NCI-H82 treated with DMSO at 0.1 percent for 48 hours (cell line): ENCODE data around the gene HSPA2.
"Not testable (repeated sequence)": the region's sequence is repeated elsewhere in the genome, so short reads cannot be mapped to it uniquely, and the experiment has no call there.

ENCODE experiments used
- DNase-seq: peaks from one replicate; lab custom pipeline; 2025; ENCODE audit not compliant: unreplicated experiment; lab: John Stamatoyannopoulos, UW

HSPA2 gene

DNA sequence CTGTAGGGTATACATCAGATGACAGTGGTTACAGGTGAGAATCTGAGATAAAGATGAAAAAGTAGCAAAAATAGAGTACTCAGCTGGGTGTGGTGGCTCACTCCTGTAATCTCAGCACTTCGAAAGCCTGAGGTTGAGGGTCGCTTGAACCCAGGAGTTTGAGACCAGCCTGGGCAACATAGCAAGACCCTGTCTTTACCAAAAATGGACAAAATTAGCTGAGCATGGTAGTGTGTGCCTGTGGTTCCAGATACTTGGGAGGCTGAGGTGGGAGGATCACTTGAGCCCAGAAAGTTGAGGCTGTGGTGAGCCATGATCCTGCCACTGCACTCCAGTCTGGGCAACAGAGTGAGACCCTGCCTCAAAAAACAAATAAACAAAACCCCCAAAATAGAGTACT is 17.7 kb downstream of the HSPA2 start:
- DNase-seq: not testable (repeated sequence)

DNA sequence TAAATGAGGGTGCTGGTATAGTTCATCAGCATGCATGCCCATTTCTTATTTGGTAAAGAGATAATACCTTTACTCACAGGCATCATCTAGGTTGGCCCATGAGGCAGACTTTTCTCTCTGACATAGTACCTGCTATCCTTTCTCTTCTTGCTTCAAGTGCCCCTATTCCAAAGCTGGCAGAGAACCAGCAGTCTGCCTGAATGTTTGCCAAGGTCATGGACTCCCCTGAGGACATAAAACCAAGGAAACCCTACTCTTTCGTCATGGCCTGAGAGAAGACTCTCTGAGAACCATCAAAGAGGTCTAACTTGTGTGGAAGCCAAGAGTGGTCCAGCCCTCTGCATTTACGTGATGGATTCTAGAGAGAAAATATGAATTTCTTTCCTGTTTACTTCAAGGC is 21.1 kb downstream of the HSPA2 start:
- no peak for DNase-seq

DNA sequence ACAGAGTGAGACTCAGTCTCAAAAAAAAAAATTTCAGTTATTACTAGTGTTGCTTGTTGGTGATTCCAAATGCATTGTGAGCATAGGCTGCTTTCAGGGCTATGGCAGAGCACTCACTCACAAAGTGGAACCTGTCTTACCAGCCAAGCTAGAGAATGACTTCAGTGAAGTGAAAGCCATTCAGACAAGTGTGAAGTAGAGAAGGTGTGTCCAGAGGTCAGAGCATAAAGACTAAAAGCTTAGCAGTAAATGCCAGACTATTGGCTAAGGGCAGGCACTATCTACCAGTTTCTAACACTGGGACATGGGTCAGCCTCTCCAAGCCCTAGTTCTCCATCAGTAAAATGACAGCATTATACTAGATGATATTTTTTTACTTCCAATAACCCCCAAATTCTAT is 21.9 kb downstream of the HSPA2 start:
- DNase-seq: no peak

DNA sequence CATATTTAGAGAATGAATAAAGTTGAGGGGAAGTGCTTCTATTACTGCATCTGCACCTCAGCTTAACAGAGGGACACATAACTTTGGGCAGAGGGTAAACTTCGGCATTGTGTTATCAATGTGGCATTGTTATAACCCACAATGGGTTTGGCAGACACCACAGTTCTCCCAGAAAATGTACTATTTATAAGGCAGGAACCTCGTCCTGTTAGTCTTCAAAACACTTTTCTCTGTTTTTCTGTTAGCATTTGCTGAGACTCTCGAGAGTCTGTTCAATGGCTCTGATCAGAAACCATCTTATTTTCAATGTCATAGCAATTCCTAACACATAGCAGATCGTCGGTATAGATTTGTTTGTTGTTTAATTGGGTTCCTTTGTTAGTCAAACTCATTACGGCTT is 23.2 kb downstream of the HSPA2 start:
- DNase-seq: no peak

DNA sequence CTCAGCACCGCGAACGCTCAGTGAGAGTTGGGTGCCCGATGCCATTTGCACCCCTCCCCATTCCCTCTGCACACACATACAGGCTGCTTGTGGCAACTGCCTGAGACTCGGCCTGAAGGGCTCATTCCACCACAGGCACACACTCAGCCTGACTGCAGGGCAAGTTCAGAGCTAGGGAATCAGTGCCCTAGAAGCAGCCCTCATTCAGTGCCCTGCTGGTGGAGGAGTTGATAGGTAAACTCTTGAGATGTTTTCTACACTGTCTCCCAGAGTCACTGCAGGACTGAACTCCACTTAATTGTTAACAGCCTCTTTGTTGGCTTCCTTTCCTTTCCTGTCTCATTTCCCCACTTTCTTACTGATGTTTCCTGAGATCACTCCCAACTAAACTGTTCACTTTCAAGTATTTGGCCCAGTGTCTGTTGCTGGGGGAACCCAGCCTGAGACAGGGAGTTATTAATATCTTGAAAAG is 26.1 kb downstream of the HSPA2 start:
- no peak for DNase-seq

DNA sequence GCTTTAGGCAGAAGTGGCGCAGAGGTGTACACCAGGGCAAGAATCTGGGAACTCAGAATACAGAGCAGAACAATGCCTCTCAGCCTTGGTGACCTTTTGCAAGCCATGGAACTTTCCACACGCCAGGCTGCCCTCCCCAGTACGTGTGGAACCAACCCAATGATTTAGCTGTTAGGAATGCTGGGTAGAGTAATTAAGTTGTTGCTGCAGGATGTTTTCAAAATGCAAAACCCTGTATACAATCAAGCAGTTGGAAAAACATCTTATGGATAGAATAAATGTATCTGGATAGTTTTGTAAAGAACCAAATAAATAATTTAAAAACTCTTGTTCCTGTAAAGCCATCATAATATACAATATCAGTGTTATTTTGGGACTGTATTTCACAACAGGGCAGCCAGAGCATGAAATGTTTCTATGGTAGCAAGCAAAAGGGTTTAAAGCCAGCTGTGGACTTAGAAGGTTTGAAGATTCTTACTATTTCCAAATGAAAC is 28.6 kb downstream of the HSPA2 start:
- no peak for DNase-seq

DNA sequence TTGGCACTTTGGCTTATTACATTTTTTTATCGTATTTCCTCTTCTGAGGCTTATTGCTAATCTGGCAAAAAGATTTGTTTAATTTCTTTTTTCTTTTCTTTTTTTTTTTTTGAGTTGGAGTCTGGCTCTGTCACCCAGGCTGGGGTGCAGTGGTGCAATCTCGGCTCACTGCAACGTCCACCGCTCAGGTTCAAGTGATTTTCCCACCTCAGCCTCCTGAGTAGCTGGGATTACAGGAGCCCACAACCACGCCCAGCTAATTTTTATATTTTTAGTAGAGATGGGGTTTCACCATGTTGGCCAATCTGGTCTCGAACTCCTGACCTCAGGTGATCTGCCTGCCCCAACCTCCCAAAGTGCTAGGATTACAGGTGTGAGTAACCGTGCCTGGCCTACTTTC is 29.1 kb downstream of the HSPA2 start:
- not testable (repeated sequence) for DNase-seq

DNA sequence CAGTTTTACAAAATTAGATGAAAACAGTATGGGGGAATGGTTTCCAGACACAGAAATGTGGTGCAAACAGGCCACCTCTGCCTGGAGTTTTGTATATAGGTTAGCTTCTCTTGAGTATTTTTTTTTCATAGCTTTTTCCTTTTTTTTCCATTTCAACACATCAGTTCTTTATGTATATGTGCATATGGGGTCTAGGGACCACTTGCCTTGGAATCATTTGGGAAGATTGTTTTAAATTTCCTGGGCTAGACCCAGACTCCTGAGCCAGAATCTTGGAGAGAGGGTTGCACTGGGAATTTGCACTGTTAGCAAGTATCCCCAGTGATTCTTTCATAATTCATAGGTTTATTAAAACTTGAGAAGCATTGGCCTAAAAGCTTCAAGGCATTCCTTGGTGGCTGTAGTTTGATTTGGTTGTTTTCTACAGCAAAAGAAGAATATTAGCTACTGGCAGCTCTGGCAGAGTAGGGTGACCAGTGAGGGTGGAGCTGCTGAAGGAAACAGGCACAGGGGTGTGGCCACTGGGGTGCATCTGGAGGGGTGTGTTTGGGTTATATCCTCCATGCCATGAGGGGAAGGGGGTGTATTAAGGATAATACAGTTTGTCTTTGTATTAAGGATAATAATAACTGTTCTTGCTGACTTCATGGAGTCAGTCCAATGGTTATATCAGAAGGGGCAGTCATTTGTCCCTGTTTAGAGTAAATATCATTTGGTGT is 32.0 kb downstream of the HSPA2 start:
- no peak for DNase-seq

DNA sequence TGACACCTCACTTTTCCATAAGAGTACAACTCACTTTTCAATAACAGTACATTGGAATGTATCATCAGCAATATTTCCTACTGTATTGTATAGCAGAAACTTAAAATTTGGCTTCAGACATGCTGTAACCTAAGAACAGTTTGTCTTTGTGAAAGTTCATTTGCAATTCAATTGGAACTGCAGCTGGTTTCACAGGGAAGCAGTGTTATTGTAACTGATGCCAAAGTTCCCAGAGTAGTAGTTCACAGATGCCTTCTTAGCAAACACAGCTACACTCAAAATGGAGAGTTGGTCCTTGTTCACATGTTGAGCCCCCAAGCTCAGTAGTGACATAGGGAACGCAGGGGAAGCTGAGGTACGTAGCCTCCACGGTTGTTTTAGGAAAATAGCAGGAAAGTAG is 32.6 kb downstream of the HSPA2 start:
- DNase-seq: no peak

DNA sequence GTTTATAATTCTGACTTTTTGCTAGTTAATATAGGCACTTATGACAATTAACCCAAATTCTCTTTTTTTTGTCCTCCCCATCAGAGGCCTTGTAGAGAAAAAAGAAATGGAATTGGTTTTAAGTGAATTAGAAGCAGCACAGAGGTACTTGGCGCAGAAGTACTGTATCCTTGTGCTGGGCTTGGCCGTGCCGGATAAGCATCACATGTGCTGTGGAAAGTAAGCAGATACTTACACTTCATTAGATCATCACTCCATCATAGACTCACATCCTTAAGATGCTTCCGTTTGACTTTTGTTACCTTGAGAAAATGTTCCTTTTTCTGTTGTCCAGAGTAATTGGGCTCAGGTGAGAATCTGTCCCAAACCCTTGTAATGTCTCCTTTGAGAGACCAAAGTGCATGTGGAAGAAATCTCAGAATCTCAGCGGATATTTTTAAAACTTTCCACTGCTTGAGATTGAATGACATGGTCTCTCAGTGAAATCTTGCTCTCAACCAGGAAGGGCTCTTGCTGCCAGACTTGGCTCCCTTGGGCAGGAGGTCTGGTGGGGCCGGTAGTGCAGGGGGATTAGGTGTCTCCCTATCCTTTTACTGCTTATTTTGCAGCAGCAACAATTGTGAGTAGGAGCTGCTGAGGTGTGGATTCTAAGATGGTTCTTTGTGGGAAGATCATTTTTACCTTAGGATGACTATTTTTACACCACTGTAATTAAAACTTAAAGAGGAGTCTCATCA is 34.0 kb downstream of the HSPA2 start:
- no peak for DNase-seq

DNA sequence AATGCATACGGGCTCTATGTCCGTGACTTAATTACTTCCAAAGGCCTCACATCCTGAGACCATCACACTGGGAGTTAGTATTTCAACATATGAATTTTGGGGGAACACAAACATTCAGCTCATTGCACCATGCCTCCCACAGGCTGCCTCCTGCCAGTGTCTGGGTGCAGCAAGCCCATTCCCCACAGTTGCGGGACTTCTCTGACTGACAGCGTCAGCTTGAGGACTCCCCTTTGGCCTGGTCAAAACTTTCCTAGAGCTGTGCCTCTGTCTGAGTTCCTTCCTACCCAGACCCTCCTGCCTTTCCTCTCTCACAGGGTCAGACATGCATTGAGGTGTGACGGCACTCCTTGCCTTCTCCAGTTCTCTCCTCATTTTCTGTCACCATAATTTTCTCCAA is 36.7 kb downstream of the HSPA2 start:
- no peak for DNase-seq

DNA sequence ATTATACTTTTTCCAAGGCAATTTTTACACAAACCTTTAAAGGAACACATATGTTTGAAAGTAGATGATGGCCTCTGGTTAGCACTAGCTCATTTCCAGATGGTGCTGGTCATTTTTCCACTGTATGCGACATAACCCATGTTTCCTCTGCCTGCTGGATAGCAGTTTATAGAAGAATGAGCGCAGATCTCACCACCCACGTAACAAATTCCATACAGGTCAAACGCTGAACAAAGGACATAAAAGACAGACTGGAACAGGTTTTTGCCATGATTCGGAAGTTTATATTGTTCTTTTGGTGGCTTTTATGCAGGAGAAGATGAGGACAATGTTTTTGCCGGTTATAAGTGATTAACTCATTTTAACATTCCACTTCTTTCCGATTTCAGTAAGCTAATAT is 39.9 kb downstream of the HSPA2 start:
- no peak for DNase-seq

DNA sequence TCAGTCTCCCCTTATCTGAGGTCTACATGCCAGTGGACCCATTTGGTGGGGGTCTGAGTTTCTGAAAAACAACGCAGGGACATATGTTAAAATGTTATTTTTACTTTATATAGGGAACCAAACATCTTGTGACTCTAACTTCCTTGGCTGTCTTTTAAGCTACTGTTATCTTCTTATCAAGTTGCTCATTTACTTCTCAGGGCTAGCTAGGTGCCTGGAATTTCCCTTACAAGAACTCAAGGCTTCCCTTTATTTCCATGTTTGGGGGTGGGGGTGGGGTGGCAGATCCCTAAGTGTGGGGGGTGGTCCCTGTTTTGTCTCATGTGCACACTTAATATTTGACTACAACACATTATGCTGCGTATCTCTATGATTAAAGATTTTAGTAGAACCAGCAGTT is 40.8 kb downstream of the HSPA2 start:
- DNase-seq: no peak

DNA sequence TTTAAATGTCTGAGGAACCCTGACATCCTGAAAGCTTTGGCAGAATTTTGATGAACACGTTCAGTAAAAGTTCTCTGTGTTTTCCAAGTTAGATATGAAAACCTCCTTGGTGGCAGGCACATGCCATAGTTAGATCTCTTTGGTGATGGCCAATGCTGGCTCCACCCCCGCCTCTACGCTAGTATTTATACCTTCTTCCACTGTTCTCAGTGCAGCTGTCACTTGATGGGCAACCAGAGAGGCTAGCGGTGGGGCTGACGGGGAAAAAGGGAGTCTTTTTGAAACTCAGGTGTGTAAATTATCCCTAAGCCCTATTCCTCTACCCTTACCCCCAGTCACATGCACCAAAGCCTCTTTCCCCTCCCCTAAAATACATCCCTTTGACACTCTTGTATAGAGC is 41.3 kb downstream of the HSPA2 start:
- DNase-seq: no peak

DNA sequence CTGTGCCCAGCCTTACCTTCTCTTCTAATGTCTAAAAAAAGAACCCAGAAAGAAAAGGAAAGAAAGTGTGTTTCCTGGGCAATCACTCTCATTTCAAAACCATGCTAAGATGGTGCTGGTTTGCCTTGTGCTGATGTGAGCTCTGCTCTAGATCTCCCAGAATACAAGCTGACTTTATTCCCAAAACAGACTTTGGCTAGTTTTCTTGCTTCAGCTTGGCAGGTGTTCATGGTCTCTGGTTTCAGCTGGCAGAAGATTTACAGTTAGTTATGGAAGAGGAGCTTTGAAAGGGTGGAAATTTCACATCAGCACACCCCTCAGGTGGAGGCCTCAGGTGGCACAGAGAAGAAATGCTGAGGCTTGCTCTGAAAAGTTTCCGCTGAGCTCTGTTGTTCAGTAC is 43.6 kb downstream of the HSPA2 start:
- no peak for DNase-seq

DNA sequence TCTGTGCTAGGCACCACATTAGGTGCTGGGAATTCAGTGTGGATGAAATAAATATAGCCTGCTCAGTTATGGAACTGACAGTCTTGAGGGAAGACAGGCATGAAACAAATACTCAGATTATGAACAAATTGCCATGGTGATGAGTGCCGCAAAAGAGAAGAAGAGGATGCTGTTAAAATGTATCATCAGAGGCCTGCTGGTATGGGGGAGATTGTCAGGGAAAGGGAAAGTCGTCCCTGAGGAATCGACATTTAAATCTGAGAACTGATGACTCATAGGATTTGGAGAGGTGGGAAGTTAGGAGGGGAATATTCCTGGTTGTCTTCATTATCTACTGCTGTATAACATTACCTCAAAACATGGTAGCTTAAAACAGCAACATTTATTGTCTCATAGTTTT is 51.3 kb downstream of the HSPA2 start:
- no peak for DNase-seq
